ENCODE measurements around the gene TPRN. TPM values are rescaled to one million over a fixed set of nuclear protein-coding genes. Genes with fewer than 3 reads are reported as not detected.

Gene TPRN
- total and polyA plus RNA-seq, 10 donors: 4.5 to 10.7 (median 7.2) TPM

GRCh38 chr9:137179761-137180160 lies 20.8 kb downstream of the TPRN start:
- intact Hi-C loops (cut with DNase I; ENCODE audit: low total_unique reads): no loop called here
- TF ChIP-seq POLR2AphosphoS5 (IDR thresholded peaks at IDR 0.05) (no peak), POLR2A (IDR thresholded peaks at IDR 0.05) (no peak), CTCF (IDR thresholded peaks at IDR 0.05 in 8 of 11, conservative IDR thresholded peaks at IDR 0.05 in 3 of 11) (no peak)
- Histone ChIP-seq H3K36me3 (peaks cover 0 to 79% (median 66%) of the 10 kb centered on the region in 6 donors), H3K4me1 (peaks cover 0 to 19% (median under 1%) of the 10 kb centered on the region in 6 donors), H3K9me3 (no peaks in the 10 kb centered on the region), H3K27ac (no peak overlapping the region), H3K27me3 (replicated peaks in 1 of 7) (peaks cover 0 to 10% (median 0%) of the 10 kb centered on the region in 7 donors), H3K4me3 (no peak overlapping the region)
- 93 to 98% (median 97%) methylated on average over 13 to 17 of the region's 17 CpGs for WGBS, 5 donors
- DNase-seq: no peak

- TF ChIP-seq POLR2AphosphoS5 (IDR thresholded peaks at IDR 0.05): no peak
- peaks cover 0 to 17% (median 0%) of the 10 kb centered on the region in 7 donors for H3K27me3 ChIP-seq (replicated peaks in 1 of 7)
- H3K4me3 ChIP-seq: no peak overlapping the region
- H3K4me1 ChIP-seq: peaks cover 0 to 24% (median 1%) of the 10 kb centered on the region in 6 donors
- 88 to 96% (median 92%) methylated on average over 19 of the region's 19 CpGs for WGBS, 5 donors
- no peak overlapping the region for H3K27ac ChIP-seq
- DNase-seq: no peak
- H3K9me3 ChIP-seq: no peaks in the 10 kb centered on the region
- intact Hi-C loops (cut with DNase I; ENCODE audit: low total_unique reads): no loop called here
- peaks cover 0 to 72% (median 64%) of the 10 kb centered on the region in 6 donors for H3K36me3 ChIP-seq
Observed at GRCh38 chr9:137178939-137179630, 21.5 kb downstream of the TPRN start.

- intact Hi-C loops (cut with DNase I; ENCODE audit: low total_unique reads): no loop called here
- H3K9me3 ChIP-seq: no peaks in the 10 kb centered on the region
- no peak overlapping the region for H3K4me3 ChIP-seq
- TF ChIP-seq CTCF (IDR thresholded peaks at IDR 0.05 in 8 of 11, conservative IDR thresholded peaks at IDR 0.05 in 3 of 11) (no peak), POLR2A (IDR thresholded peaks at IDR 0.05) (no peak), POLR2AphosphoS5 (IDR thresholded peaks at IDR 0.05) (no peak)
- H3K27ac ChIP-seq: no peak overlapping the region
- peaks cover 0 to 24% (median 0%) of the 10 kb centered on the region in 7 donors for H3K27me3 ChIP-seq (replicated peaks in 1 of 7)
- H3K4me1 ChIP-seq: peaks cover 0 to 24% (median 1%) of the 10 kb centered on the region in 6 donors
- WGBS, 5 donors: 87 to 93% (median 88%) methylated on average over 20 to 23 of the region's 23 CpGs
- DNase-seq: no peak
- H3K36me3 ChIP-seq: peaks cover 0 to 65% (median 57%) of the 10 kb centered on the region in 6 donors
Observed at GRCh38 chr9:137178201-137178938, 22.2 kb downstream of the TPRN start.

GRCh38 chr9:137176302-137177182 lies 24.0 kb downstream of the TPRN start:
- Histone ChIP-seq H3K9me3 (no peaks in the 10 kb centered on the region), H3K27me3 (replicated peaks in 1 of 7) (peaks cover 0 to 42% (median 12%) of the 10 kb centered on the region in 7 donors), H3K27ac (no peak overlapping the region), H3K4me3 (no peak overlapping the region), H3K4me1 (peaks cover 0 to 24% (median 1%) of the 10 kb centered on the region in 6 donors), H3K36me3 (peaks cover 0 to 47% (median 39%) of the 10 kb centered on the region in 6 donors)
- DNase-seq: no peak
- WGBS, 5 donors: 61 to 71% (median 64%) methylated on average over 17 of the region's 17 CpGs
- intact Hi-C loops (cut with DNase I; ENCODE audit: low total_unique reads): no loop called here
- TF ChIP-seq CTCF (IDR thresholded peaks at IDR 0.05 in 8 of 11, conservative IDR thresholded peaks at IDR 0.05 in 3 of 11): peak in 6 of 11 experiments; percentile 10 to 47 (median 32)
- no peak for TF ChIP-seq POLR2A (IDR thresholded peaks at IDR 0.05)
- peak in 1 of 3 donors; percentile 11 for TF ChIP-seq POLR2AphosphoS5 (IDR thresholded peaks at IDR 0.05)
